Uterus (tissue), 2 donors: ENCODE data around the gene CNST.

Source experiments
- CTCF ChIP-seq, 4 experiments: fragments of 200-600 bp in 2 of 4; fragments of 450-650 bp in 2 of 4; sonication (generic) in 2 of 4; IDR thresholded peaks; one replicate each; pipeline ENCODE4 v1.5.1; 2016 to 2019; ENCODE audit warnings: antibody characterized with exemption in 4 of 4, mild to moderate bottlenecking in 2 of 4, moderate library complexity in 1 of 4
- POLR2A ChIP-seq, 2 donors: fragments of 450-650 bp; IDR thresholded peaks; one replicate each; pipeline ENCODE4 v1.6.1; 2016; ENCODE audit warnings: antibody characterized with exemption in 2 of 2, mild to moderate bottlenecking in 1 of 2, moderate library complexity in 1 of 2

- TF ChIP-seq CTCF (IDR thresholded peaks at IDR 0.05): peak; percentile 6 to 16 (median 14)
- no peak for TF ChIP-seq POLR2A (IDR thresholded peaks at IDR 0.05)
Observed at GRCh38 chr1:246647113-246647512, 80.9 kb downstream of the CNST start.
